Amniotic stem cell (primary cell): ENCODE measurements around the gene PCBD2.
"Not testable (repeated sequence)": the region's sequence is repeated elsewhere in the genome, so short reads cannot be mapped to it uniquely, and the experiment has no call there.

ENCODE experiments used
- DNase-seq: peaks from one replicate; lab custom pipeline; 2025; lab: John Stamatoyannopoulos, UW

PCBD2 gene

GRCh38 chr5:134963098-134963497 is 58.2 kb downstream of the PCBD2 start:
- no peak for DNase-seq

- no peak for DNase-seq
Measured at GRCh38 chr5:134964359-134965270, 59.7 kb downstream of the PCBD2 start.

GRCh38 chr5:134965271-134965825 is 60.4 kb downstream of the PCBD2 start:
- no peak for DNase-seq

- DNase-seq: no peak
Measured at GRCh38 chr5:134967607-134968006, 62.7 kb downstream of the PCBD2 start, which contains the start of gene CATSPER3. TSS of gene CATSPER3 (plus strand) at chr5:134967907. CDS start at chr5:134967992, 85 bp downstream.

- DNase-seq: no peak
Measured at GRCh38 chr5:134968055-134968454, 63.1 kb downstream of the PCBD2 start.

- DNase-seq: no peak
Measured at GRCh38 chr5:134969166-134969565, 64.2 kb downstream of the PCBD2 start.

- DNase-seq: no peak
Measured at GRCh38 chr5:134975078-134975715, 70.3 kb downstream of the PCBD2 start.

- no peak for DNase-seq
Measured at GRCh38 chr5:134975843-134976242, 70.9 kb downstream of the PCBD2 start.

- no peak for DNase-seq
Measured at GRCh38 chr5:134976841-134977240, 71.9 kb downstream of the PCBD2 start.

GRCh38 chr5:134979416-134979815 is 74.5 kb downstream of the PCBD2 start:
- DNase-seq: no peak

- DNase-seq: no peak
Measured at GRCh38 chr5:134982230-134982629, 77.3 kb downstream of the PCBD2 start.

GRCh38 chr5:134989266-134989830 is 84.4 kb downstream of the PCBD2 start:
- no peak for DNase-seq

GRCh38 chr5:134990183-134990582 is 85.3 kb downstream of the PCBD2 start:
- not testable (repeated sequence) for DNase-seq

GRCh38 chr5:134992148-134992547 is 87.2 kb downstream of the PCBD2 start:
- no peak for DNase-seq

GRCh38 chr5:134993161-134993560 is 88.2 kb downstream of the PCBD2 start:
- no peak for DNase-seq

GRCh38 chr5:134994560-134995156 is 89.7 kb downstream of the PCBD2 start:
- DNase-seq: no peak

- no peak for DNase-seq
Measured at GRCh38 chr5:134995850-134996402, 91.0 kb downstream of the PCBD2 start.

- DNase-seq: no peak
Measured at GRCh38 chr5:134997015-134997414, 92.1 kb downstream of the PCBD2 start.

- not testable (repeated sequence) for DNase-seq
Measured at GRCh38 chr5:134998068-134998467, 93.1 kb downstream of the PCBD2 start.

- DNase-seq: no peak
Measured at GRCh38 chr5:135004376-135004775, 99.4 kb downstream of the PCBD2 start.

GRCh38 chr5:135005076-135005475 is 100.1 kb downstream of the PCBD2 start:
- no peak for DNase-seq

GRCh38 chr5:135007305-135007704 is 102.4 kb downstream of the PCBD2 start:
- no peak for DNase-seq
